HTERT RPE-1 (cell line): ENCODE measurements around the gene DTL.

Source experiments
- in situ Hi-C: fragments of 300-500 bp; cut with MboI; formaldehyde crosslinking; loops from 4 replicates; pipeline ENCODE4 v1.14.3; 2020; ENCODE audit warnings: low sequenced_read_pairs

Gene DTL

DNA sequence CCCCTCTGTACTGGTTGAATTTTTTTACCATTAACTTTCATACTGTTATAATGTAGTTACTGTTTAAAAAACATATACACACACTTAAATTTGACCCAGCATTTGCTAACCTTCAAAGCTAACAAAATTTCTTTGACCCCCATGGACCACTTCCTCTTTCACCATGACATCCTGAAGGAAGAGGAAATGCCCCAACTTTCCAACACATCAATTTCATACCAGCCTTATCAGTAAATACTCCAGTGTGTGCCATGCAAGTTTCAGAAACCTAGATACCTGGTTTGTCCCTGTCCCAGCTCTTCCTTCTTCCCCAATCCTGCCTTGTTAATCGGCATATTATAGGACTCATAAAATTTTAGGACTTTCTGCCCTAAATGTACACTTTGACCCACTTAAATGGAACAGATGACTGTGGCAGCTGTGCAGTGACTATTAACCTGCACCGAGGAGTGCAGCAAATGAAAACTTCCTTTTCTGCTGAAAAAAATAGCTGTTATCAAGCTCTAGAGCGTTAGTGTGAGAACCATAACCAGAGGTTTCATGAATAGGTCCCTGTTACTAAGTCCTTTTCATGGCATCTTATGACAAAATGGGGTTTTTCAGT lies 54.1 kb downstream of the DTL start:
- in situ Hi-C loops: no loop called here

DNA sequence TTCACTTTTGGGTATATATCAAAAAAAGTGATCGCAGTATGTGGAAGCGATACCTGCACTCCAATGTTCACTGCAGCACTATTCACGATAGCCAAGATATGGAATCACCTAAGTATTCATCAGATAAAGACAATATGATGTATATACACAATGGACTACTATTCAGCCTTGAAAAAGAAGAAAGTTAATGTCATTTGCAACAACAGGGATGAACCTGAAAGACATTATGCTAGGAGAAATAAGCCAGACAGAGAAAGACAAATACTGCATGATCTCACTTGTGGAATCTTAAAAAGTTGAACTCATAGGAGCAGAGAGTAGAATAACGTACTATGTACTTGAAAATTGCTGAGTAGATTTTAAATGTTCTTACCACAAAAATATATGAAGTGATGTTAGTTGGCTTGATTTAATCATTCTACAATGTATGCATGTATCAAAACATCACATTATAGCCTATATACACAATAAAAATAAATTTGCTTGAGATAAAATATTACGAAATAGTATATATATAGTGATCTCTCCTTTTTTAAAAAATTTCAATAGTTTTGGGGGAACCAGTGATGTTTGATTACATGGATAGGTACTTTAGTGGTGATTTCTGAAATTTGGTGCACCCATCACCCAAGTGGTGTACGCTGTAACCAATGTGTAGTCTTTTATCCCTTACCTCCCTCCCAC lies 56.0 kb downstream of the DTL start:
- in situ Hi-C loops: no loop called here

DNA sequence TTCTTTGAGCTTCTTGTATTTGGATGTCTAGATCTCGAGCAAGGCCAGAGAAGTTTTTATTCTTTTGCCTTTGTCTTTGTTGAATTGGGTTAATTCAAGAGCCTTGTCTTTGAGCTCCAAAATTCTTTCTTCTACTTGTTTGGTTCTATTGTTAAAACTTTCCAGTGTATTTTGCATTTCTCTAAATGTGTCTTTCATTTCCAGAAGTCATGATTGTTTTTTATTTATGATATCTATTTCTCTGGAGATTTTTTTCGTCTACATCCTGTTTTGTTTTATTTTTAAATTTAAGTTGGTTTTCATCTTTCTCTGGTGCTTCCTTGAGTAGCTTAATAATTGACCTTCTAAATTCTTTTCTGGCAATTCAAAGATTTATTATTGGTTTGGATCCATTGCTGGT lies 61.8 kb downstream of the DTL start:
- in situ Hi-C loops: no loop called here

DNA sequence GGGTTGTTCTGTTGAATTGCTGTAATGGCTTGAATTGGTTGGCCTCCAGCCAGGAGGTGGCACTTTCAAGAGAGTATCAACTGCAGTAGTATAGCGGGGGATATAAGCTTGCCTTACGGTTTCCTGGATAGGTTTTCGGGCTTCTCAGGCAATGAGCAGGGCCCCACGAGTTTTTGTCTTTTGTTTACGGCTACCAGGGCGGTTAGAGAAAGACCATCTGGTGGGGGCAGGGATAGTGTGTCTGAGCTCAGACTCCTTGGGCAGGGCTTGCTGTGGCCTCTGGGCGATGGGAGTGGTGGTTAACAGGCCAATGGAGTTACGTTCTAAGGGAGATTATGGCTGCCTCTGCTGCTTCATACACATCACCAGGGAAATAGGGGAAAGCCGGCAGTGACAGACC lies 62.8 kb downstream of the DTL start:
- in situ Hi-C loops: no loop called here

DNA sequence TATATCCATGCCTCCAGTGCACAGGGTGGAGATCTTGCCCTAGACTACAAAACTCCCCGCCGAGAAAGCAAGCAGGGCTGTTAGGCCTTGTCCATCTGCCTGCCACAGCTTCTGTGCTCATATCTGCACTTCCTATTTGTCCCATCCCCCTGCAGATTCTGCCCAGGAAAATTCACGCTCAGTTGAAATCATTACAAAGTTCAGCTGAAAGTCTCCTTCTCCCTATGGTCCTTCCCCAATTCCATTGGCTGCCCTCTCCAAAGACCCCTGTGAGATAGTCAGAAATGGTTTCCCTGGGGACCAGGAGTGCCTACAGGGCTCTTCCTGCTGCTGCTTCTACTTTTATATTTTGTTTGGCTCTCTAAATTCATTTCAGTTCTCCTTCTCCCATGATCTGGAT lies 63.2 kb downstream of the DTL start:
- in situ Hi-C loops: no loop called here

DNA sequence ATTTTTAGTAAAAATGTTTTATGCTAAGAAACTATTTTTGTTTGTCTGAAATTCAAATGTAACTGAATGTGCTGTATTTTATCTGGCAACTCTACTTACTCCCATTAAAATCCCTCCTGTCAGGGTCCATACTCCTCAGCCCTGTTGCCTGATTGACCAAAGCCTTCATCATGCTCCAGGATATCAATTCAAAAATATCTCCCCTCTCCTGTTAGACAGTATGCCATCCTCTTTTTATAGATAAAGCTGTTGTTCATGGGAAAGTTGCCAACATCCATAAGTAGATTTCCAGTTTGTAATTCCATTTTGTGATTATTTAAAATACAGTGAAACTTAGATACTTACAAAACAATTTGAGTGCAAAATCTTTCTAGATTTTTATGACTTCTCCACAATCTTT lies 65.7 kb downstream of the DTL start:
- in situ Hi-C loops: no loop called here

DNA sequence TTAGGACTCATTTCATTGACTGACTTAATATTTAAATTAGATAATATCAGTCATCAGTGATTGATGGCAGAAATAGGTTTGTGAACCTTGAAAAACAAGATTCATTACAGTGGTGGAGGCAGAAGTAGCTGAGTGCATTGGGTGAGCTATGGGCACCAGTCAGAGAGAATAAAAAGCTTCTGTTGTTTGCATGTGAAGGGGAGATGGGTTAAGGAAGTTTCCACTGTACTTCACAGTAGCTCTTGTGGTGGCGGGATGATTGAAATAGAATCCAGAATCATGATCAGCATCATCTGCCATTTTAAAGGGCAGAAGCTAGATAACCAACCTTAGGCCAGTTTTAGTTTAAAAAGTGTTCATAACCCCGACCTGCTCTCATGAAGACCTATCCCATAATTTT lies 66.2 kb downstream of the DTL start:
- in situ Hi-C loops: no loop called here

DNA sequence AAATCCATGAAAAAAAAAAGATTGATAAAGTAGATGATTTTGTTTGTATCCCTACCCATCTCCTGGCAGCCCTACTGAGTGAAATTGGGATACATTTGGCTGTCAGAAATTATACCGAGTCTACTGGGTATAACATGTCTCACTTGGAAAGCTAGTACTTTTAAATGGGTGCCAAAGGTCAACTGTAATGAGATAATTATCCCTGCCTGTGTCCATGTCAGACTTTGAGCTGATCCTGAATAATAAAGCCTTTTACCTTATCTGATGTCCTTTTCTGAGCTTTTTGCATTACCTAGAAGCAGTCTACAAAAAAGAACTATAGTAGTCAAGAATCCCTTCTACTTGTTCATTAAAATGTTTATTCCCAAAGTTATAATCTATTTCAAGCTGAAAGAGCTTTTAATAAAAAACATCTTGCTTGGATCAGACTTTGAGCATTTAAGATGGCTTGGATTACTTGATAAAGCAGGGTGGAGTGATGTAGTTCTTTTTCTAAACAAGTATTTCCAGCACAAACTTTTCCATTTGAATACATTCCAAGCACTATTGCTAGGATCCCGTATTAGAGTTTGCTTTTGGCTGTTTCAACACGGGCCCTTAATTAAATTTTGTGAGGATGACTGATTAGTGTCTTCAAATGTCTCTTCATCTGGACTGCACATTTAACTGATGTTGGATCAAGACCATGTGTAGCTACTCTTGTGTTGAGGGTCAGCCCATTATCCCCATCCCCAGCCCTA lies 69.2 kb downstream of the DTL start:
- in situ Hi-C loops: no loop called here

DNA sequence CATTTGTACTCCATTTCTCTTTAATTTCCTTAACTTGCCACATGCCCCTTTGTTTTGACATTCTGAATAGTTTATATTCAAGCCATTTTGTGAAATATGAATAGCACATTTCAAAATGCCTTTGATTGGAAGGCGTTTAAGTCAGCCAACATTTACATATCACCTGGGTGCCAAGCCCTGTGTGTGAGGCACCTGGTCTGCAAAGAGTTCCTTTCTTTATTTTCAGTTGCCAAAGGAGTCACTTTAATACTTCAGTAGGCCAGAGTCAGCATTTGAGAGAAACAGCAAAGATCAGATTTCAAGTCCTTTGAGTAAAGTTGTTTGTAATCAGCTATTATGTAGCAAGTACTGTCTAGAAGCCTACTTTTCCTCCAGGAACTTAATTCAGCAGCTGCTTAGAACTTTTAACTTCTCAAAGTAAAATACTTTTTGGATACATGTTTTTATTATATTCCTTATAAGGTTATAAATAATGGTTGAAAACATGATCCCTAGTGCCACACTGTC lies 70.8 kb downstream of the DTL start:
- in situ Hi-C loops: no loop called here

DNA sequence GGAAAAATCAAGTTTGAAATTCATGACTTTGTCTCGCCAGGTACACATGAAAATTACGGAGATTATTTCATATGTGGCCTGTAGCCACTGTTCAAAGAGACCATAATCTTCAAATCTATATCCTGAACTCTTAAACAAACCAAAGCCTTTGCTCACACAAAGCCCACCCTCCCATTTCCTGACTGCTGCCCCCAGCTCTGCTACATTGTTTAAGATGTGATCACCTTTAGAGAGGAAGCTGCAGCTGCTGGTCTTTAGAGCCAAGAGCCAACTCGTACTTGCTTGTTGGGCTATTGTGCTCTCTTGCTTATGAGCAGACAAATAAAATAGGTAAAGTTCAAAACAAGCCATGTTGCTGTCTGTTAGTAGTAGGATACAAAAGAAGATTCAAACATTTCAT lies 71.9 kb downstream of the DTL start:
- in situ Hi-C loops: no loop called here

DNA sequence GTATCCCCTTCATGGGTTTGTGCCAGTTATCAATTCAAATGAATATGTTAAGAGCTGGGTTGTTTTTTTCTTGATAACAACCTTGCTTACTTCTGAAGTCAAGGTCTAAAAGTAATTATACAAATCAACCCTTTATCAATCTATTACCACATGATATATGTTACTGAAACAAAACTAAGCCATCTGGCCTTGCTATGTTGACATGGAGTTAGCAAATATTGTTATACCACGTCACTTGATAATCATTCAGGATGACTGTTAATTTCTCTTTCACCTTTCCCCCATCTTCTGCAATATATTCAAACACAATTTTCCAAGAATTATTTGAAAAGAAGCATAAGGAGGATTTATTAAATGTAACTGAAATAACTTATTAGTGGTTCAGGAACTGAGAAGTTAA lies 72.6 kb downstream of the DTL start:
- in situ Hi-C loops: no loop called here

DNA sequence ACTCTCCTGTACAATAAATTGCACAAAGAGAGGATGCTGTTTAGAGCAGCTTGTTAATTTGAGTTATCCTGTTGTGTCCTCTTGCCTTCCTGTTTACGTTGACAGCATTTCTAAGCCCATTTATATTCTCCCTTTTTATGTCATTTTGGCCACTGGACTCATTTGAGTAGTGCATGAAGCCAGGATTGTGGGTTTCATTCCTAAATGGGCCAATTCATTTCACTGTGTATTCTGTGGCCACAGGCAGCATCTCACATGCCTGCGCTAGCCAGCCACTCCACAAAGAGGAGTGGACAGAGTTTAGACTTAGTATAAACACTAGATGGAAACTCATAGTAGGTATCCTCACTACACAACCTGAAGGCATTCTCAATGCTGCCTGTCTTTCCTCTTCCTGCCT lies 73.4 kb downstream of the DTL start:
- in situ Hi-C loops: no loop called here

DNA sequence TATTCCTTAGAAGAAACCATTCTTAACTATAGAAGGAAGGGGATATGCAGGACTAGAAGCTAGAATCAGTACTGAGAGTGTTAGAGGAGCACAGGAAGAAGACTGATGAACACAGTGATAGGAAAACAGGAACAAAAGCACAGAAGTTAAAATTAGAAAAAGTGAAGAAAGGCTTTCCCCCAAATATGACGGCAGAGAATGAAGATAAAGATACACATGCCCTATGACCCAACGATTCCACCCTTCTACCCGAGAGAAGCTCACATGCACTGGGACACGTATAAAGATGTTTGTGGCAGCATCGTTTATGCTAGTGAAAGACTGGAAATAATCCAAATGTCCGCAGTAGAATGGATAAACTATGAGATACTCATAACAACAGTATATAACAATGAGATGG lies 74.2 kb downstream of the DTL start:
- in situ Hi-C loops: no loop called here

DNA sequence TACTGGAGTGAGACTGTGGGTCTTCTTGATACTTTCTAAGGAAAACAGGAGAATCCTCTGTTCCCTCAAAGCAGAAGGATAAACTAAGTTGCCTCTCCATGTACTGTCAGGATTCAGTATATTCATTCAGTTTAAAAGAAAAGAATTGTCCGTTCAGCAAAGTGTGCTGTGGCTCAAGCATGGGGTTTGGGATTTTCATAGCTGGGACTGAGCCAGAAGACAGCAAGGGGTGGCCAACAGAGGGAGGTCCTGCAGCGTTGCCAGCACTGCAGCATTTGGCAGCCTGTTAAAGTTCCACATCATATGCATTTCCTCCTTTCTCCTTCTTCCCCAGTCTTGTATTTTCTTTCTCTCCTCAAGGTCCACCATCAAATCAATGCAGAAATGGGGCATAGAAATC lies 75.1 kb downstream of the DTL start:
- in situ Hi-C loops: no loop called here

DNA sequence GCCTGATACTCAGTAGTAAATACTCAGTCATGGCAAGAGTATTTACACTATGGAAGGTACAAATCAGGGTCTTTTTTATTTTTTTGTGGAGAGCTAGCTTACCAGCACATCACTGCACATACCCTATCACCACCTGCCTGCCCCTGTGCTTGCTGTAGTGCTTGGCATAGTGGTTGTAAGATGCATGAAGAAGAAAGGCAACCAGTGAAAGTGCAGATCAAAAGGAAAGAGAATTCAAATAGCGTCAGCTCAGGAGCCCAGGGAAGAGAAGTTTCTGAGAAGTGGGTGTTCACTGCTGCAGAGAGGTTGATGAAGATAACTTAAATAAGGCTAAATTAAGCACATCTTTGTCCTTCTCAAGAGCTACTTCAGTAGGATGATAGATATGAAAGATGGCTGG lies 76.0 kb downstream of the DTL start:
- in situ Hi-C loops: no loop called here

DNA sequence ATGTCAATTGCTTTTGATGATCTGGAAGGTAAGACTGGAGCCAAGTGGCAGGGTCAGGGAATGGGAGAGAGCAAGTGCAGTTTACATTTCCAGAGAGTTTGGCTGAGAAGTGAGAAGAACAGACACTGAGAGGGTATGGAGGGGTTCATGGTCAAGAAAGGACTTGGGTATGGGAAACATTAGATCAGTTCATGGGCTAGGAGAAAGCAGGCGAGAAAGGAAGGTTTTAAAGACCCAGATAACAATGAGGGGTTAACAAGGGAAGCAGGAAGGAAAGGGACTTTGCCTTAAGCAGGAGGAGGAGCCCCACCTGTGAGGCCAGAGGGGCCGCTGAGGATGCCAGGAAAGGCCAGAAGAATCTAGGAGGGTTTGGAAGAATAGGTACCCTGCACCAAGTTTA lies 78.2 kb downstream of the DTL start:
- in situ Hi-C loops: no loop called here

DNA sequence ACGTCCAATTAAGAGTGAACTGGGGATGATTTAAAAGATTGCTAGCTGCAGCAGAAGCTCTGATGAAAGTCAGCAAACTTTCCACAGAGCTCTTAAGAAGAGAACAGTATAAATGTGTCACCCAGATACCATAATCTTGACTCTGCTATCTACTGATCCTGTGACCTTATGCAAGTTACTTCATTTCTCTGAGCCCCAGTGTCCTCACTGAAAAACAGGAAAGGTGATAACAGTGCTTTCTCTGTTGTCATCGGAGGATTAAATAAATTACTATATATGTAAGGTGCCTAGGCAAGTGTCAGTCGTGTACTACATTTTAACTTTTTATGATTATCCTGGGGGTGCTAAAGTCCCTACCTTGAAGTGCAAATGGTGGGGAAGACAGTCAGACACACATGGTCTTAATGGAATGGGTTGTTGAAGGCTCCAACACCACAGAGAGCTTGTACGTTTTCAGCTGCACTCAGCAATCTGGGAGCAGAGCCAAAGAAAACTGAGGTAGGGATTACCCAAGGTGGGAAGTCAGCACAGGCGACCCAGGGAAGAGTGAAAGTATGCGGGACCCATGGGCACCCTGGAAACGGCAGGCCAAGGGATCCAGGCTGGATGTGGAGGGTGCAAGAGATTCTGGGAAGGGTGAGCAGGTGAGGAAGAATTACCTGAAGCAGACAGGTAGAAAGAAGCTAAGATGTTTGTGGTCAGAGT lies 82.8 kb downstream of the DTL start:
- in situ Hi-C loops: no loop called here

DNA sequence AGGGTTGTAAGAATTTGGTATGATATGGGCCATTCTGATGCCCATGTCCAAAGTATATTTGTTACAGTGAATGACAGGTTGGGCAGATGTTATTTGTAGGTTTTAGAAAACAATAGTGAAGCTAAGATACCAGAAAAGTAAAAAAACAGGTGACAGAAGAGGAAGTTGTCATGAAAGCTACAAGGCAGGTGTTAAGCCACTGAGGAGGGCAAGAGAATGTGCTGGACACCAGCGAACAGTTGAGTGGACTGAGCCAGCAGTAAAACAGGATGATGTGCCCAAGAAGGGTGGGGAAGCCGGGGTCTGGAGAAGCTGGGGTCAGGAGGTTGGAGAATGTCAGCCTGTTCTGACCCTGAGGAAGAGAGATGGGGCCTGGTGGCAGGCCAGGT lies 83.3 kb downstream of the DTL start:
- in situ Hi-C loops: no loop called here

DNA sequence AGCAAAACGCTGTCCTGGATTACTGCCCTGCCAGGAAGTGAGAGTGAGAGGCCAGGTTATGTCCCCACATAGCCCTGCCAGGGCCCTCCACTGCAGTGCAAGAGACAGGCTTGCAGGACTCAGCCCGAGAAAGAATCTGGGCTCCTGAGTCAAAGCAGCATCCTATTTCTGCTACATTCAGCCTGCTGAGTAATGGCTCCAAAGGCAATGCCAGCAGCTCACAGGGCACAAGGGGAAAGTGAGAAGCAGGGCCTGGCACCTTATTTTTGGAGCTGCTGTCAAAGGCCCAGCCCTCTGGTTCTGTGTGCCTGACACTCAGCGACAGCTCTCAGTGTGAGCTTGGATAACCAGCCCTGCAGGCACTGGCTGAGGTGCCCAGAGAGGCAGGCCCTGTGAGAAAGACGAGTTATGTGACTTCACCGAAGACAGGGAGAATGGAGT lies 83.9 kb downstream of the DTL start:
- in situ Hi-C loops: no loop called here

DNA sequence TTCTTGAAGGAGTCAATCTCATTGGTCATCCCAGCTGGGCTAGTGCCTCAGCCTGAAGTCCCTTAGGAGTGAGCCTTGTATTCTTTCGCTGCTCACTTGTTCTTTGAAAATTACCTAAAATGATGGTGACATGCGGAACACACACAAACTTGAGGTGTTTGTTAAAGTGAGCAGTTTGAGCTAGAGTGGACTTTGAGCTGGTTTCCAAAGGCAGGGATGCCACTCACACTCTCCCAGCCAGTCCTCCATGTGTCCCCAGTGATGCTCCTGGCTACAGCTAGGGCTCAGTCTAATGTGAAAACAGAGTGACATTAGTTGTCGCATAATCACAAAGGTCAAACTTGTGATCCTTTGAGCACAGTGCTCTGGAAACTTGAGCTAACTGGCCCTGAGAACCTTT lies 84.3 kb downstream of the DTL start:
- in situ Hi-C loops: no loop called here

DNA sequence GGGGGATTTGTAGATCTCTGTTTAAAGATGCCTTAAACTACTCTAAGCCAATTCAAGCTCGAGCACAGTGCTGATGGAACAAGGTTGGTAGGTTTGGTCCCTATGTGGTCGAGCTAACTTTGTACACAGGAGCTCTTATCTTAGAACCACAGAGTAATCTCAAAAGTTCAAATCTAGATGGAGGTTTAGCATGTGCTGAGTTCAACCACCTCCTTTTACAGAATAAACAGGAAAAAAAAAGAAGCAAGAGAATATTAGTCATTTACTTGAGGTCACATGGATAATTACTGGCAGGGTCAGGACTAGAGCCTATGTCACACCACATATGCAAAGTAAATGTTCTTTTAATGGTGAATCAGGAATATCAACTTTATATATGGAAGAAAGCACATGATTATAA lies 86.2 kb downstream of the DTL start:
- in situ Hi-C loops: no loop called here
